Muscle layer of duodenum (tissue), 2 donors: ENCODE measurements around the gene TMEM39B.
"Not testable (repeated sequence)": the region's sequence is repeated elsewhere in the genome, so short reads cannot be mapped to it uniquely, and the experiment has no call there.

ENCODE experiments used
- H3K27ac ChIP-seq: one replicate; pipeline ENCODE4 v1.7.0; 2013; ENCODE audit warnings: mild to moderate bottlenecking, low read length
- H3K27me3 ChIP-seq: one replicate; pipeline ENCODE4 v1.7.0; 2013; ENCODE audit warnings: low read depth, mild to moderate bottlenecking, control low read depth, low read length
- H3K36me3 ChIP-seq, 2 donors: one replicate each; pipeline ENCODE4 v1.7.0; 2013; ENCODE audit warnings: low read length in 2 of 2, control low read depth in 1 of 2, mild to moderate bottlenecking in 1 of 2; ENCODE audit not compliant: insufficient read depth in 2 of 2, control insufficient read depth in 1 of 2
- H3K4me1 ChIP-seq, 2 donors: one replicate each; pipeline ENCODE4 v1.7.0; 2013; ENCODE audit warnings: low read length in 2 of 2, mild to moderate bottlenecking in 2 of 2, control low read depth in 1 of 2, moderate library complexity in 1 of 2; ENCODE audit not compliant: insufficient read depth in 2 of 2, control insufficient read depth in 1 of 2
- H3K4me3 ChIP-seq, 2 donors: one replicate each; pipeline ENCODE4 v1.7.0; 2013; ENCODE audit warnings: low read length in 2 of 2, low read depth in 1 of 2, mild to moderate bottlenecking in 1 of 2
- H3K9me3 ChIP-seq, 2 donors: one replicate each; pipeline ENCODE4 v1.7.0; 2013; ENCODE audit warnings: low read length in 2 of 2, control low read depth in 1 of 2, mild to moderate bottlenecking in 1 of 2; ENCODE audit not compliant: control insufficient read depth in 1 of 2
- donor health status: healthy.

Gene TMEM39B

DNA sequence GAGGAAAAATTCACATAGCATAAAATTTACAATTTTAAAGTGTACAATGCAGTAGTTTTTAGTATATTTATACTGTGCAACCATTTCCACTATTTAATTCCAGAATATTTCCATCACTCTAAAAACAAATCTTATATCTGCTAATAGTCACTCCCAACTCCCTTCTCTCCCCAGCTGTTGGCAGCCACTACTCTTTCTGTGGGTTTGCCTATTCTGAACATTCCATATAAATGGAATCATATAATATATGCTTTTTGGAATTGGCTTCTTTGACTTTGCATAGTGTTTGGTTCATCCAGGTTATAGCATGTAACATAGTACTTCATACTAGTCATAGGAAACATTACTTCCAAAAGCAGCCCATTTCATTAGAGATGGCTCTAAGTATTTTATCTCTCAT is 25.0 kb upstream of the TMEM39B start:
- H3K4me1 ChIP-seq: no peaks in the 10 kb centered on the region
- H3K27ac ChIP-seq: no peak overlapping the region
- no peaks in the 10 kb centered on the region for H3K9me3 ChIP-seq
- no peaks in the 10 kb centered on the region for H3K27me3 ChIP-seq
- H3K36me3 ChIP-seq: peaks cover 43 to 68% of the 10 kb centered on the region in 2 donors
- H3K4me3 ChIP-seq: no peak overlapping the region

DNA sequence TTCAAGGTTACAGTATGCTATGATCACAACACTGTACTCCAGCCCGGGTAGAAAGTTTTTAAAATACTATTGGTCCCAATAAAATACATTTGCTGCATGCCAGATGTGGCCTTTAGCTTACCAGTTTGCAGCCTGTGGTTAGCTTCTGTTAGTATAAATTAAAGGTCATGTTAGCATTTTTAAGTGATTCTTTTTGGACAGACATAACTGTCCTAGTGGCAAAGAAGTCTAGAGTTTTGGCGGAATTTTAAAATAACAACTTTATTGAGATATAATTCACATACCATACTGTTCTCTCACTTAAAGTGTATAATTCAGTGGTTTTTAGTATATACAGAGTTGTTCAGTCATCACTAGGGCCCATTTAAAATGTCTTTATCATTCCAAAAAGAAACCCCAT is 24.3 kb upstream of the TMEM39B start:
- no peaks in the 10 kb centered on the region for H3K4me1 ChIP-seq
- H3K36me3 ChIP-seq: peaks cover 43 to 68% of the 10 kb centered on the region in 2 donors
- no peaks in the 10 kb centered on the region for H3K27me3 ChIP-seq
- H3K27ac ChIP-seq: no peak overlapping the region
- no peak overlapping the region for H3K4me3 ChIP-seq
- H3K9me3 ChIP-seq: no peaks in the 10 kb centered on the region

DNA sequence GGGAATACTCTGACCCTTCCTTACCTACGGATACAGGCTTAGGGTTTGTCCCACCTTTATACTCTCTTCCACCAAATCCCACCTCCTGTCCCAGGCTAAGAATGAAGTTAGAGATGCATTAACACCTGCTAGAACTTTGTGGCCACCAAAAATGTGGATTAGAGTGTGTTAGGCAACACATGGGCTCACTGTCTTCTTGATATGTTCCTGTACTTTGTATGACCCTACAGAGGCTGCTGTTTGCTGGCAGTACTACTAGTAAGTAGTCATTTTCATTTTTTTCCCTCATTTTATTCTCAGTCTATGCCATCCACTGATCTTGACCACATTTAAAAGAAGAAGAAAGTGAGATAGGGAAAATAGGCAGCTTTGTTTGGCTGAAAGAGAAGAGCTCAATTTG is 21.0 kb upstream of the TMEM39B start:
- H3K4me3 ChIP-seq: no peak overlapping the region
- peaks cover 48 to 81% of the 10 kb centered on the region in 2 donors for H3K36me3 ChIP-seq
- no peaks in the 10 kb centered on the region for H3K27me3 ChIP-seq
- H3K9me3 ChIP-seq: no peaks in the 10 kb centered on the region
- no peak overlapping the region for H3K27ac ChIP-seq
- no peaks in the 10 kb centered on the region for H3K4me1 ChIP-seq

DNA sequence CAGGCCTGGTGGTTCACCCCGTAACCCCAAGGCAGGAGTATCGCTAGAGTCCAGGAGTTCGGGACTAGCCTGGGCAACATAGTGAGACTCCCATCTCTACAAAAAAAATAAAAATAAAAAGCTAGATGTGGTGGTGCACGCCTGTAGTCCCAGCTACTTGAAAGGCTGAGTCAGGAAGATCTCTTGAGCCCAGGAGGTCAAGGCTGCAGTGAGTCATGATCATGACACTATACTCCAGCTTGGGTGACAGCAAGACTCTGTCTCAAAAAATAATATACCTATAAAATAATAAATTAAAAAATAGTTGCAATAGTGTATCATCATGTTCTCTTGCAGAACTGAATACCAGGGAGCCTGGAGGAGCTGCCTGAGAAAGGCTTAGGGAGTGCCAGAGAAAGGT is 19.9 kb upstream of the TMEM39B start:
- Histone ChIP-seq H3K9me3 (no peaks in the 10 kb centered on the region), H3K27ac (no peak overlapping the region), H3K27me3 (no peaks in the 10 kb centered on the region), H3K4me1 (no peaks in the 10 kb centered on the region), H3K4me3 (no peak overlapping the region), H3K36me3 (peaks cover 44 to 76% of the 10 kb centered on the region in 2 donors)

DNA sequence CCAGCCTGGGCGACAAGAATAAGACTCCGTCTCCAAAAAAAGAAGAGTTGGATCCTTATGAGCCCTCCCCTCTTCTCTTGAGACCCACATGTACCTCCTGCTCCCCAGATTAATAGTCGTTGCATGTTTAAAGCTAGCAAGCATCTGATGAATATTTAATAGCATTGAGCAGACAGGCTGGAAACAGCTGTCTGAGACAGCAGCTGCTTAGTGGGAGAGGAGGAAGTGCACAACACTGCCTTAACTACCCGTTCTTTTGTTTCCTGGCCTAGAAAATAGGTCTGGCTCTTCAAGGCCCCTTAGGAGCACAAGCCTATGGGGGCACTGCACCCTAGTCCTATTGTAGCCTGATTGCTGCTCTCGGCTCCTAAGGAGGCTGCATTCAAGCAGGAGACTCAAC is 17.3 kb upstream of the TMEM39B start:
- no peaks in the 10 kb centered on the region for H3K4me1 ChIP-seq
- H3K27me3 ChIP-seq: no peaks in the 10 kb centered on the region
- peaks cover 57 to 74% of the 10 kb centered on the region in 2 donors for H3K36me3 ChIP-seq
- H3K9me3 ChIP-seq: no peaks in the 10 kb centered on the region
- no peak overlapping the region for H3K4me3 ChIP-seq
- no peak overlapping the region for H3K27ac ChIP-seq

DNA sequence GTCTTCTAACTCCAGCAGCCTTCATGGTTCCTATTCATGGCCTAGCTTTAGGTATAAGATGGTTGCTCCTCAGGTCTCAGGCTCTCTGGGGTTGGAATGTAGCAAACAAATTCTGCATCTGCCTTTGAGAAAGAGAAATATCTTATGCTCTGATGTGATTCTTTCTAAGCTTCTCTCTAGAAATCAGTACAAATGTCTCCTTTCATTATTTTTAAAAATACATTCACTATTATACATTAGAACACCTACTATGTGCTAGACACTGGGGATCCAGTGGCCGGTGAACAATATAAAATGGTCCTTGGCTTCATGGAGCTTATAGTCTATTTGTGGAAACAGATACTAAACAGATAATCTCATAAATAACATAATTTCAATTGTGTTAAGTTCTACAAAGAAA is 16.1 kb upstream of the TMEM39B start:
- Histone ChIP-seq H3K4me3 (no peak overlapping the region), H3K4me1 (no peaks in the 10 kb centered on the region), H3K9me3 (no peaks in the 10 kb centered on the region), H3K36me3 (peaks cover 63 to 78% of the 10 kb centered on the region in 2 donors), H3K27me3 (no peaks in the 10 kb centered on the region), H3K27ac (no peak overlapping the region)

DNA sequence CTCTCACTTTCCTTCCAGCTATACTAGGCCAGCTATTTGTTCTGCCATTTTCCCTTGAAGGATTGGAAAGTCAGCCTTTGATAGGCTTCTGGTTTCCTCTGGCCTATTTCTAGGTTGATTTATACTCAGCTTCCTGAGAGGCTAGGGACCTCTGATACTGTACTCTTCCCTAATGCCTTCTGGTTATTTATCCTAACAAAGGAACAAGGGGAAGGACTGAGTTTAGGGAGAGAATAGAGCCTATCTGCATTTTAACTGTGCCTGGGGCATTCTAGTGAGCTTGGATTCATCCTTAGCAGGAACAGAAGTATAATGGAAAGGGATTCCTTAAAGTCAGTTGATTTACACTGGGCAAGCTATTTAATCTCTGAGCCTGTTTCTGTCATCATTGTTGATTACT is 11.8 kb upstream of the TMEM39B start:
- Histone ChIP-seq H3K36me3 (peaks cover 37 to 42% of the 10 kb centered on the region in 2 donors), H3K27me3 (no peaks in the 10 kb centered on the region), H3K27ac (no peak overlapping the region), H3K9me3 (no peaks in the 10 kb centered on the region), H3K4me3 (no peak overlapping the region), H3K4me1 (peaks cover 4 to 16% of the 10 kb centered on the region in 2 donors)

DNA sequence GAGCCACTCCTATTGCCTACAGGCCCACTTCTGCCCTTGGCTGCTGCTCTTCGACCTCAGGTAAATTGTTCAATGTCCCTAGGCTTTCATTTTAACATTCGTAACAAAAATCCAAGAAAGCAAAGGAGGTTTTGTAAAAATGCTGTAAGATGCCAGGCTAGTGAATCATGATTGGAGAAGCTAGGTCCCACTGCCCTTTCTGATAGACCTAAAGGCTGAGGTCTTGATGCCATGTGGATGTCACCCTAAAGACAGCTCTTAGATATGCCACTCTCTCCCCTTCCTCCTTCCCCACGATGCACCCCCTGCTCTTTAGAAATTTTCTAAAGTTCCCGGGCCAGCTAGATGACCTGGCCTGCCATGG is 9.9 kb upstream of the TMEM39B start:
- H3K27ac ChIP-seq: peak overlapping the region; percentile 58
- no peaks in the 10 kb centered on the region for H3K9me3 ChIP-seq
- no peak overlapping the region for H3K4me3 ChIP-seq
- H3K36me3 ChIP-seq: peaks cover 27 to 31% of the 10 kb centered on the region in 2 donors
- H3K27me3 ChIP-seq: no peaks in the 10 kb centered on the region
- H3K4me1 ChIP-seq: peaks cover 11 to 16% of the 10 kb centered on the region in 2 donors

DNA sequence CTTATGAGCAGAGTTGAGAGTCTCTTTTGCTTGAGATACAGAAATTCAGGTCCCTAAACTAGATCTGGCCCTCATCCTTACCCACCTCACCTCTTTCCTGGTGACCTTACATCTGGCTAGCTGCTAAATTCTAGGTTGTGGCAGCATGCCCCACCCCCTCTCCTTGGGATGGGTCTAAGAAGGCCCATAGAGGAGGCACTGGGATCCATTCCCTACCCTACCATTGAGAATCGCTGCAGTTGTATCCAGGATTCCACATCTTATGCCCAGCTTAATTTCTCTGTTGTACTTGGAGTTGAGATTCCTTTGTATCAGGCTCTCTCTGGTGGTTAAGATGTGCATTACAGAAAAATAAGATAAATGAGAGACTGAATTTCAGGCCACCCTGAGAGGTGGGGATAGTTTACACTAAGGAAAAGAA is 9.5 kb upstream of the TMEM39B start:
- Histone ChIP-seq H3K4me3 (no peak overlapping the region), H3K9me3 (no peaks in the 10 kb centered on the region), H3K27me3 (no peaks in the 10 kb centered on the region), H3K4me1 (peaks cover 11 to 16% of the 10 kb centered on the region in 2 donors), H3K27ac (no peak overlapping the region), H3K36me3 (peaks cover 25 to 27% of the 10 kb centered on the region in 2 donors)

DNA sequence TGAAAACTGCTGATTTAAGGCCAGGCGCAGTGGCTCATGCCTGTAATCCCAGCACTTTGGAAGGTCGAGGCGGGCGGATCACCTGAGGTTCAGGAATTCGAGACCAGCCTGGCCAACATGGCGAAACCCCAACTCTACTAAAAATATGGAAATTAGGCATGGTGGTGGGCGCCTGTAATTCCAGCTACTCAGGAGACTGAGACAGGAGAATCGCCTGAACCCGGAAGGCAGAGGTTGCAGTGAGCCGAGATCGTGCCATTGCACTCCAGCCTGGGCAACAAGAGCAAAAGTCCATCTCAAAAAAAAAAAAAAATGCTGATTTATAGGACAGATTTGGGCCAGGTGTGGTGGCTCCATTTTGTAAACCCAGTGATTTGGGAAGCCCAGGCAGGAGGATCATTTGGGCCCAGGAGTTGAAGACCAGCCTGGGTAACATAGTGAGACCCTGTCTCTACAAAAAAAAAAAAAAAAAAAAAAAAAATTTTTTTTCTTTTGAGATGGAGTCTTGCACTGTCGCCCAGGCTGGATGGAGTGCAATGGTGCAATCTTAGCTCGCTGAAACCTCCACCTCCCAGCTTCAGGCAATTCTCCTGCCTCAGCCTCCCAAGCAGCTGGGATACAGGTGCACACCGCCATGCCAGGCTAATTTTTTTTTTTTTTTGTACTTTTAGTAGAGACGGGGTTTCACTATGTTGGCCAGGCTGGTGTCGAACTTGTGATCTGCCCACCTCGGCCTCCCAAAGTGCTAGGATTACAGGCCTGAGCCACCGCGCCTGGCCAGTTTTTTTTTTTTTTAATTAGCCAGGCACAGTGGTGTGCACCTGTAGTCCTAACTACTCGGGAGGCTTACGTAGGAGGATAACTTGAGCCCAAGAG is 6.9 kb upstream of the TMEM39B start:
- H3K4me3 ChIP-seq, H3K27me3 ChIP-seq, H3K36me3 ChIP-seq, H3K27ac ChIP-seq, H3K9me3 ChIP-seq: not testable (repeated sequence)
- peaks cover 11 to 16% of the 10 kb centered on the region in 2 donors for H3K4me1 ChIP-seq

DNA sequence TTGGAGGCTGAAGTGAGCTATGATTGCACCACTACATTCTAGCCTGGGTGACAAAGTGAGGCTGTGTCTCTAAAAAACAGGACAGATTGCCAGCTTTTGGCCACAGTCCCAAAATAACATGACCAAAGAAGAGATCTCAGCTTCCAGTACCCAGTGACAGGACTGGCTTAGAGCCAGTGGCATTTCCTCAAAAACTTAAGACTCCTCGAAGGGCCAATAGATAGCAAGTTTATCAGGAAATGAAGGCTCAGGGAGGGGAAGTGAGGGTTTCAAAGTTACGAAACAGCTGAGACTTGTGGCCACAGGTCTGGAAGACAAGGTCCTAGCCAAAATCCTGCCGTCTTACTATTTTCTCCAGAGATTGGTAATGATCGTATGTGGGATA is 6.3 kb upstream of the TMEM39B start:
- Histone ChIP-seq H3K36me3 (peaks cover 1 to 2% of the 10 kb centered on the region in 2 donors), H3K4me3 (no peak overlapping the region), H3K4me1 (peaks cover 11 to 16% of the 10 kb centered on the region in 2 donors), H3K9me3 (no peaks in the 10 kb centered on the region), H3K27me3 (no peaks in the 10 kb centered on the region), H3K27ac (no peak overlapping the region)
